IPS-18c (cell line): ENCODE data around the gene SULT2B1.

Experiments used
- H3K4me3 ChIP-seq: 2 replicates; pipeline ENCODE4 v1.7.0; 2013; ENCODE audit warnings: low read depth, mild to moderate bottlenecking, low read length, moderate library complexity; ENCODE audit not compliant: insufficient read depth
- H3K9me3 ChIP-seq: one replicate; pipeline ENCODE4 v1.6.1; 2013; ENCODE audit warnings: mild to moderate bottlenecking, low read length, moderate library complexity; ENCODE audit not compliant: control insufficient read depth, insufficient read depth

Gene SULT2B1

DNA sequence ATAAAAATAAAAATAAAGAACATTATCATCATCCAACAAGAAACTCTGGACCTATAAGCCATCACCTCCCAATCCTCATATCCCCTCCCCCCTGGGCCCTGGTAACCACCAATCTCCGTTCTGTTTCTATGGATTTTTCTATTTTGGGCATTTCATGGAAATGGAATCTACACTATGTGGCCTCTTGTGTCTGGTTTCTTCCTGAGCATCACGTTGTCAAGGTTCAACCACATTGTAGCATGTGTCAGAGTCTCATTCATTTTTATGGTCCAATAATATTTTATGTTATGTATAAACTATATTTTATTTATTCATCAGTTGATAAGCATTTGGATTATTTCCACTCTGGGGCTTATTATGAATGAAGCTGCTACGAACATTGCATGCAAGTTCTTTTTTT is 26.9 kb downstream of the SULT2B1 start:
- Histone ChIP-seq H3K4me3 (no peak overlapping the region), H3K9me3 (no peaks in the 10 kb centered on the region)

DNA sequence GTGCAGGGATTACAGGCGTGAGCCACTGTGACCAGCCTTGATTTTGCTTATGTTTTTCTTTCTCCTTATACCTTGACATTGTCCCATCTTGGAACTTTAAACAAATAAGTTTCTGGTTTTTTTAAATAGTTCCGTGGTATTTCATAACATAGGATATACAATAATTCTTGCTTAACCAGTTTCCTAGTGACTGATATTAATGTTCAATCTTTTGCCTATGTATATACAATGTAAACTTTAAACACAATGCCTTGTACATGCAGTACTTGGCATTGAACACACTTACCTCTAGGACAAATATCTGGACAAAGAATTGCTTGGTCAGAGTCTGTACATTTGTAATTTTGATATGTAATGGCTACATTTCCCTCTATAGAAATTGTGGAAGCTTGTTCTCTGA is 30.2 kb downstream of the SULT2B1 start:
- no peaks in the 10 kb centered on the region for H3K9me3 ChIP-seq

DNA sequence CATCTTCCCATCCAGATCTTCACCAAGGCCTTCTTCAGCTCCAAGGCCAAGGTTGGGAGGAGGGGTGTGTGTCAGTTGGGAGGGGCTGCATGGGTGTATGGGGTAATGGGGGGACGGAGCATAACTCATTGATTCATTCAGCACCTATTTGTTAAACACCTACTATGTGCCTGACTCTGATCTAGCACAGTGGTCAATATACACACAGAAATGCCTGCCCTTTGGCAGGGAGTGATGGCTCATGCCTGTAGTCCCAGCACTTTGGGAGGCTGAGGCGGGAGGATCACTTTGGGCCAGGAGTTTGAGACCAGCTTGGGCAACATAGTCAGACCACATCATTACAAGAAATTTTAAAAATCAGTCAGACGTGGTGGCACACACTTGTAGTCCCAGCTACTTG is 35.4 kb downstream of the SULT2B1 start:
- H3K4me3 ChIP-seq, result no peak overlapping the region
- no peaks in the 10 kb centered on the region for H3K9me3 ChIP-seq

More for the DNA sequence above, 30.2 kb downstream of the SULT2B1 start:
- no peak overlapping the region for H3K4me3 ChIP-seq

DNA sequence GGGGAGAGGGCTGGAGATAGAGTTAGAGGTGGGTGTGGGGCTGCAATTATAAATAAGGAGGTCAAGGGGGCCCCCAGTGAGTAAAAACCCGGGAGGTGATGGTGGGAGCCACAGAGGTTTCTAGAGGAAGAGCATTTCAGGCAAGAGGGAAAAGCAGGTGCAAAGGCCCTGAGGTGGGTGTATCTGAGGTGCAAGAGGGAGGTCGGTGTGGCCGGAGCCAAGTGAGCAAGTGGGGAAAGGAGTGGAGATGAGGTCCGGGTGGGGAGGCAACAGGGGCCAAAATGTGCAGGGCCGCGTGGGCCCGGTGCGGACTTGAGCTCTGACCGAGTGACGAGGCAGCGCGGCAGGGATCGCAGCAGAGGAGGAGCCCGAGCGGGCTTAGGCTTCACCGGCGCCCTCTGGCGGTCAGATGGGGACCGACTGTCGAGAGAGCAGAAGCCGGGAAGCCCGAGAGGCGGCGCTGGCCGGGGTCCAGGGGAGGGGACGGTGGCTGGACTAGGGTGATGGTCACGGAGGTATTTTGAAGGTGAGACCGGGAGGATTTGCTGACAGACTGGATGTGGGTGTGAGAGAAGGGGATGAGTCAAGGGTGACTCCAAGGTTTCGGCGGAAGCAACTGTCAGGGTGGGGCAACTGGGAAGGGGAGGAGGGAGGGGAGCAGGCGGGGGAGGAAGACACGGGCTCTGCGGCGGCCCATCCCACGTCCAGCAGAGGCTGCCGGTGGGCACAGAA is 36.9 kb downstream of the SULT2B1 start:
- Histone ChIP-seq H3K4me3 (peak overlapping the region; percentile 35; the same call in 1 of the 2 replicates), H3K9me3 (no peaks in the 10 kb centered on the region)

DNA sequence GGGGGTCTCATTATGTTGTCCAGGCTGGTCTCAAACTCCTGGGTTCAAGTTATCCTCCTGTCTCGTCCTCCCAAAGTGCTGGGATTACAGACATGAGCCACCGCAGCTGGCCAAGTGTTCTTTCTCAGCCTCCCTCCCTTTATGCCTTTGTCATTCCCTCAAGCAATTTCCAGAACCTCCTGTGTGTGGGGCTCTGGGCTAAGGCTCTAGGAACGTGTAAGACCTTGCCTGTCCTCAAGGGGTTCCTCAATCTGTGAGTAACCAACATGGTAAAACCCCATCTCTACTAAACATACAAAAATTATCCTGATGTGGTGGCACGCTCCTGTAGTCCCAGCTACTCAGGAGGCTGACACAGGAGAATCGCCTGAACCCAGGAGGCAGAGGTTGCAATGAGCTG is 39.0 kb downstream of the SULT2B1 start:
- Histone ChIP-seq H3K4me3 (no peak overlapping the region), H3K9me3 (no peaks in the 10 kb centered on the region)

DNA sequence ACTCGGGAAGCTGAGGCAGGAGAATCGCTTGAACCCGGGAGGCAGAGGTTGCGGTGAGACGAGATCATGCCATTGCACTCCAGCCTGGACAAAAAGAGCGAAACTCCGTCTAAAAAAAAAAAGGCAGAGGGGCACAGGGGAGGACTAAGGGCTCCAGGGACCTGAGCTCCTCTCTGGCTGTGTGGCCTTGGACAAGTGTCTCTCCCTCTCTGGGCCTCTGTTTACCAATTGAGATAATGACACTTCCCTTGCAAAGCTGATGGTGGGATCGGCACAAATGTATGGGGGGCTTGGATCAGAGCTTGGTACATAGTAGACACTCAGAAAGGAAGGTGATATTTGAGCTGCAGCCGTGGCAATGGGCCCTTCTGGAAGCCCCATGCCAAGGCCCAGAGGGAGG is 43.2 kb downstream of the SULT2B1 start:
- H3K4me3 ChIP-seq, result no peak overlapping the region

DNA sequence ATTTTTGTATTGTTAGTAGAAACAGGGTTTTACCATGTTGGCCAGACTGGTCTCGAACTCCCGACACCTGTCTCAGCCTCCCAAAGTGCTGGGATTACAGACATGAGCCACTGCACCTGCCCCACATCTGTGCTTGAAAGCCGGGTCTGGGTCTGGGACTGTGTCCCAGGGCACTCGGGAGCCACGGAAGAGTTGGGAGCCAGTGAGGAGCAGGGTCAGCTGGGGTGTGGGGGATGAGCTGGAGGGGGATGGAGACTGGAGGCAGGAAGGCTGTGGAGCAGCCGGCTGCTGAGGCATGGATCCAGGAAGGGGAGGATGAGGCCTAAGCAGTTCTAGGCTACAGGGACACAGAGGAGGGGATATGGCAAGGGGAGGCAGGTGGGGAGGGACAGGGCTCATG is 43.9 kb downstream of the SULT2B1 start:
- H3K9me3 ChIP-seq, result no peaks in the 10 kb centered on the region

More for the DNA sequence above, 43.2 kb downstream of the SULT2B1 start:
- no peaks in the 10 kb centered on the region for H3K9me3 ChIP-seq

DNA sequence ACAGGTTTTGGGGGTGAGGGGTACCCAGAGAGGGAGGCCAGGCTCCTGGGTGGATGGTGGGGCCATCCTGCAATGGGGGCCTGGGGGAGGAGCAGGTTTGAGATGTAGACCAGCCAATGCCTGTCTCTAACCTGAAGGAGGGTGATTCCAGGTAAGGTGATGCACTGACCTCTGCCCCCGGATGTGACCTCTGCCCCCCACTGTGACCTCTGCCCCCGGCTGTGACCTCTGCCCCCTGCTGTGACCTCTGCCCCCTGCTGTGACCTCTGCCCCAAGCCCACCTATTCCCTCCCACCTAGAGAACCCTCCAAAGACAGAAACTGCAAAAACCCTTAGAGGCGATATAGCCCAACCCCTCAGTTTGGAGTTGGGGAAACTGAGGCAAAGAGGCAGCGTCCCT is 44.3 kb downstream of the SULT2B1 start:
- Histone ChIP-seq H3K9me3 (no peaks in the 10 kb centered on the region), H3K4me3 (no peak overlapping the region)

More for the DNA sequence above, 43.9 kb downstream of the SULT2B1 start:
- no peak overlapping the region for H3K4me3 ChIP-seq

DNA sequence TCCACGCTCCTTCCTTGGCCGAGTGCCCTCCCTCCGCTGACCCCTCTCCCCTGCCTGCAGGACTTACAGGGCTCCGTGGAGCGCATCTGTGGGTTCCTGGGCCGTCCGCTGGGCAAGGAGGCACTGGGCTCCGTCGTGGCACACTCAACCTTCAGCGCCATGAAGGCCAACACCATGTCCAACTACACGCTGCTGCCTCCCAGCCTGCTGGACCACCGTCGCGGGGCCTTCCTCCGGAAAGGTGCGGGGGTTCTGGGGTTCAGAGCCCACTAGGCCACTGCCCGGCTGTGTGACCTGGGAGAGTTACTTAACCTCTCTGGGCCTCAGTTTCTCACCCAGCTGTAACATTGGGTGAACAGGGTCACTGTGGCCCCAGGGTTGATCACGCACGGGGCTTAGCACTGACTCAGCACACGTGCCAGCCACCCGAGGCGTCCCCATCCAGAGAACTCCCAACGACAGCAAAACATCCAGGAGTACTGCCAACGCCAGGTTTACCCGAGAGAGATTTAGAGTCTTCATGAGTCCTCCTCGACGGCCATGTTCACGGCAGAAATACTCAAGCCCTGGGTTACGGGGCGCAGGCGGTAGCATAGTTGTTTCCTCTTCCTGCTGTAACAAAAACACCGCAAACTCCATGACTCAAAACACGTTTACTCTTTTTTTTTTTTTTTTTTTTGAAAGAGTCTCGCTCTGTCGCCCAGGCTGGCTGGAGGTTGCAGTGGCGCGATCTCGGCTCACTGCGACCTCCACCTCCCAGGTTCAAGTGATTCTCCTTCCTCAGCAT is 44.9 kb downstream of the SULT2B1 start:
- H3K9me3 ChIP-seq, result no peaks in the 10 kb centered on the region

DNA sequence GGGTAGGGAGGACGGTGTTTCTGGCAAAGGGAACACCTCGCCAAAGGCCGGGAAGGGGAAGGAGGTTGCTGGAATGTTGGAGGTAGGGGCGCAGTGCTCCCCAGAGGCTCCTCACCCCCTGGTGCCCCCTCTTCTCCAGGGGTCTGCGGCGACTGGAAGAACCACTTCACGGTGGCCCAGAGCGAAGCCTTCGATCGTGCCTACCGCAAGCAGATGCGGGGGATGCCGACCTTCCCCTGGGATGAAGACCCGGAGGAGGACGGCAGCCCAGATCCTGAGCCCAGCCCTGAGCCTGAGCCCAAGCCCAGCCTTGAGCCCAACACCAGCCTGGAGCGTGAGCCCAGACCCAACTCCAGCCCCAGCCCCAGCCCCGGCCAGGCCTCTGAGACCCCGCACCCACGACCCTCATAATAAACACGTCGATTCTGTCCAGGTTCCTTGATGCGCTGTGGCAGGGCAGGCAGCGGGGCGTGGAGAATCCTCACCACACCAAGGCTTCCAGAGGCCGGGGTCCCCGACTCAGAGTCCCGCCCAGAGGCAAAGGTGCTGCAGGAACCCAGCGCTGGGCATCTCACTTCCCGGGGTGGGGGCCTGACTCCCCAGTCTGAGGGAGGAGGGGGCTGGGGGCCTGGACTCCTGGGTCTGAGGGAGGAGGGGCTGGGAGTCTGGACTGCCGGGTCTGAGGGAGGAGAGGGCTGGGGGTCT is 47.2 kb downstream of the SULT2B1 start:
- H3K4me3 ChIP-seq, result no peak overlapping the region
- H3K9me3 ChIP-seq, result no peaks in the 10 kb centered on the region

More for the DNA sequence above, 44.9 kb downstream of the SULT2B1 start:
- no peak overlapping the region for H3K4me3 ChIP-seq

DNA sequence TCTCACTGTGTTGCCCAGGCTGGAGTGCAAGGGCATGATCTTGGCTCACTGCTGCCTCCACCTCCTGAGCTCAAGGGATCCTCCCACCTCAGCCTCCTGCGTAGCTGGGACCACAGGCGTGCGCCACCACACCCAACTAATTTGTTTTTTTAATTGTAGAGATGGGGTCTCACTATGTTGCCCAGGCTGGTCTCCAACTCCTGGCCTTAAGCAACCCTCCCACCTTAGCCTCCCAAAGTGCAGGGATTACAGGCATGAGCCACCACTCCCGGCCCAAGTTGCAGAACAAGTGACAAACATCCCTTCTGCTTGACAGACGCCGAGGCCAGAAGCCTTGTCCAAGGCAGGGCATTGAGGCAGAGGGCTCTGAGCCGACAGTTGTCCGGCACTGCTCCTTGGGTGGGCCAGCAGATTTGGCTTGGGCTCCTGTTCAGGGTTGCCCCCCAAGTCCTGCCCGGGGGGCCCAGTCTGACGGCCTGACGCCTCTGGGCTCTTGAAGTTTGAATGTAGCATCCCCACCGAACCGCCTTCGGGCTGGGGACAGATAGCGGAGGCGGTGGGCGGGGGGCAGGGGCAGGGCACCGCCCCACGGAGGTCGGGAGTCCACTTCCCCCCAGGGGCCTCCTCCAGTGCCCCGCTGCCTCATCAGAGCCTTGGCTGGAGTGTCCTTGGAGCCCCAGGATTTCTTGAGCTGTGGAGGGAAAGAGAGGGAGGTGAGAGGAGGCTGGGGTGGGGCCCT is 48.9 kb downstream of the SULT2B1 start:
- no peaks in the 10 kb centered on the region for H3K9me3 ChIP-seq
- no peak overlapping the region for H3K4me3 ChIP-seq

DNA sequence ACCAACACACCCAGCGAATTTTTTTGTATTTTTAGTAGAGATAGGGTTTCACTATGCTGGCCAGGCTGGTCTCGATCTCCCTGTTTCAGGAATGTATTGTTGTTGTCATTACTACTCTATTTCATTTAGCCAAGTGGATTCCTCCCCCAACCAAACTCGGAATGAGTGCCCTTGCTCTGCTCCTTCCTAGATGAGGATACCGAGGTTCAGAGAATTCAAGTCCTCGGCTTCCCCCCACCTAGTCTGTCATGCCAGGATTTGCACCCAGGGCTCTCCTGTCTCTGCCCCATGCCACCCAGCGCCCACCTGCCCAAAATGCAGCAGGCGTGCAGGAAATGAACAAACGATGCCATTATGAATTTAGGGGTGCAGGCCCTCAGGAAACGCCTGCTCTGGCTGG is 51.0 kb downstream of the SULT2B1 start:
- Histone ChIP-seq H3K9me3 (no peaks in the 10 kb centered on the region), H3K4me3 (no peak overlapping the region)

DNA sequence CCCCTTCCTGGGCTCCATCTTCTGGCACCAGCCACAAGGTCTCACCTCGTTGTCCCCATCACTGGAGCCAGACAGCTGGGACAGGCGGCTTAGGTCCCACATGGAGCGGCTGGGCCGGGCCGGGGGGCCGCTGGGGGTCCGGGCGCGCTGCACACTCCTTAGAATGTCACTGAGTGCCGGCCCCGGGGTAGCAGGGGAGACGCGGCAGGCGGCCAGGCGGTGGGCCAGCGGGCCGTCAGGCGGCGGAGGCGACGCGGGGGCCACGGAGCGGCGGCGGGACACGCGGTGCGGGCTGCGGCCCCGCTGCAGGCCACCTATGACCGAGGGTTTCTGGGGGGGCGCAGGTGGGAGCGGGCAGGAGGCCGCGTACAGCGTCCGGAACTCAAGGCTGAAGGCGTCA is 51.5 kb downstream of the SULT2B1 start:
- Histone ChIP-seq H3K4me3 (no peak overlapping the region), H3K9me3 (no peaks in the 10 kb centered on the region)

DNA sequence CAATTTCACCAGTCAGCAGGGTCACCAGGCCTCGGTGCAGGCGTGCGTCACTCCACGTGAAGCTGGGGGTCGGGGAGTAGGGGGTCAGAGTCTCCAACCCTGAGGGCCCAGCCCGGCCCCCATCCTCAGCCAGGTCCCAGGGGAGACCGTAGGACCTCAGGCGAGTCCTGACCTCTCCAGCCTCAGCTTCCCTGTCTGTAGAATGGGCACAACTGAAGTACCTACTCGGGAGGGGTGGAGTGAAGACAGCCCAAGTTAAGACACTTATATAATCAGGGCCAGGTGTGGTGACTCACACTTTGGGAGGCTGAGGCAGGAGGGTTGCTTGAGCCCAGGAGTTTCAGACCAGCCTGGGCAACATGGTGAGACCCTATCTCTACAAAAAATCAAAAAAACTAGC is 51.9 kb downstream of the SULT2B1 start:
- Histone ChIP-seq H3K9me3 (no peaks in the 10 kb centered on the region), H3K4me3 (no peak overlapping the region)

DNA sequence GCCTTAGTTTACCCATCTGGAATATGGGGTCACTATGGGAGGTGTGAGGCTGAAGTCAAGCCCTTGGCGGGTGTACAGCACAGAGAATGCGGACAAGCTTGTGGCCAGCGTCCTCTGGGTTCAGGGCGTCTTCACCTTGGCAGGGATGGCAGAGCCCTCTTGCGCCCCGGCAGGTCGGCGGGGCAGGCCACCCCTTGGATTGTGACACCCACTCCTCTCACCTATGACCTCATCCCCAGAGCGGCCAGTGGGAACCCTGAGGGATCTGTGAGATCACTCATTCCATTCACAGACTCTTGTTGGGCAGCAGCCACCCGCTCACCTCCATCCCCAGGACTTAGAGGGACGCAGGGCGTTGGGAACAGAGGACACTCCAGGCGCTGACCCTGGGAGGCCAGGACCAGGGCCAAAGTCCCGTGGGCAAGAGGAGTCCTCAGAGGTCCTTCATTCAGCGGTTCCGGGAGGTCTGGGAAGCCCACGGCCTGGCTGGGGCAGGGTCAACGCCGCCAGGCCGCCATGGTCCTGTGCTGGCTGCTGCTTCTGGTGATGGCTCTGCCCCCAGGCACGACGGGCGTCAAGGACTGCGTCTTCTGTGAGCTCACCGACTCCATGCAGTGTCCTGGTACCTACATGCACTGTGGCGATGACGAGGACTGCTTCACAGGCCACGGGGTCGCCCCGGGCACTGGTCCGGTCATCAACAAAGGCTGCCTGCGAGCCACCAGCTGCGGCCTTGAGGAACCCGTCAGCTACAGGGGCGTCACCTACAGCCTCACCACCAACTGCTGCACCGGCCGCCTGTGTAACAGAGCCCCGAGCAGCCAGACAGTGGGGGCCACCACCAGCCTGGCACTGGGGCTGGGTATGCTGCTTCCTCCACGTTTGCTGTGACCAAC is 54.7 kb downstream of the SULT2B1 start, which contains the start of gene SPACA4:
Gene SPACA4 (plus strand): TSS at position 280 of the 896 bp plus-strand sequence. CDS start 237 bp downstream, at position 517.
- Histone ChIP-seq H3K4me3 (no peak within 1 kb of the TSS), H3K9me3 (no peaks in the 10 kb centered on the region)

DNA sequence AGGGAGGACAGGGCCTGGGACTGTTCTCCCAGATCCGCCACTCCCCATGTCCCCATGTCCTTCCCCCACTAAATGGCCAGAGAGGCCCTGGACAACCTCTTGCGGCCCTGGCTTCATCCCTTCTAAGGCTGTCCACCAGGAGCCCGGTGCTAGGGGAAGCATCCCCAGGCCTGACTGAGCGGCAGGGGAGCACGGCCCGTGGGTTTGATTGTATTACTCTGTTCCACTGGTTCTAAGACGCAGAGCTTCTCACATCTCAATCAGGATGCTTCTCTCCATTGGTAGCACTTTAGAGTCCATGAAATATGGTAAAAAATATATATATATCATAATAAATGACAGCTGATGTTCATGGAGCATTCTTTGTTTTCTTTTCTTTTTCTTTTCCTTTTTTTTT is 55.4 kb downstream of the SULT2B1 start:
- Histone ChIP-seq H3K4me3 (no peak overlapping the region), H3K9me3 (no peaks in the 10 kb centered on the region)
